Measurements from ENCODE around the gene OTOR. TPM values are rescaled to one million over a fixed set of nuclear protein-coding genes. Genes with fewer than 3 reads are reported as not detected.

The OTOR gene
- total RNA-seq, 2 donors from 2014 or later, result not detected

DNA sequence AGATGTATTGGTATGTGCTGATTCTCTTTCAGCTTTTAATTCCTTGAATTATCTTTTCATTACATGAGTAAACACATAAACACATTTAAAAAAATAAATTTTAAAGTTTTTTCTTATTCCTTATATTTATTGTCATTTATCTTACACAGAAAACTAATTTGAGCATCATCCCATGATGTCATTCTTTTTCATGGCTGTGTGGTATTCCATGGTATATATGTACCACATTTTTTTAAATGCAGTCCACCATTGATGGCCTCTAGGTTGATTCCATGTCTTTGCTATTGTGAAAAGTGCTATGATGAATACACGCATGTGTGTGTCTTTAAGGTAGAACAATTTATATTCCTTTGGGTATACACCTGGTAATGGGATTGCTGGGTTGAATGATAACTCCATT is 33.3 kb downstream of the OTOR start:
- Histone ChIP-seq H3K27me3 (no peaks in the 10 kb centered on the region), H3K9me3 (peaks cover 0 to 16% of the 10 kb centered on the region in 2 donors), H3K27ac (no peak overlapping the region), H3K4me1 (no peaks in the 10 kb centered on the region), H3K4me3 (no peak overlapping the region), H3K36me3 (no peaks in the 10 kb centered on the region)
- DNase-seq (ENCODE audit: low spot score), result no peak
- TF ChIP-seq, protein P1, sequence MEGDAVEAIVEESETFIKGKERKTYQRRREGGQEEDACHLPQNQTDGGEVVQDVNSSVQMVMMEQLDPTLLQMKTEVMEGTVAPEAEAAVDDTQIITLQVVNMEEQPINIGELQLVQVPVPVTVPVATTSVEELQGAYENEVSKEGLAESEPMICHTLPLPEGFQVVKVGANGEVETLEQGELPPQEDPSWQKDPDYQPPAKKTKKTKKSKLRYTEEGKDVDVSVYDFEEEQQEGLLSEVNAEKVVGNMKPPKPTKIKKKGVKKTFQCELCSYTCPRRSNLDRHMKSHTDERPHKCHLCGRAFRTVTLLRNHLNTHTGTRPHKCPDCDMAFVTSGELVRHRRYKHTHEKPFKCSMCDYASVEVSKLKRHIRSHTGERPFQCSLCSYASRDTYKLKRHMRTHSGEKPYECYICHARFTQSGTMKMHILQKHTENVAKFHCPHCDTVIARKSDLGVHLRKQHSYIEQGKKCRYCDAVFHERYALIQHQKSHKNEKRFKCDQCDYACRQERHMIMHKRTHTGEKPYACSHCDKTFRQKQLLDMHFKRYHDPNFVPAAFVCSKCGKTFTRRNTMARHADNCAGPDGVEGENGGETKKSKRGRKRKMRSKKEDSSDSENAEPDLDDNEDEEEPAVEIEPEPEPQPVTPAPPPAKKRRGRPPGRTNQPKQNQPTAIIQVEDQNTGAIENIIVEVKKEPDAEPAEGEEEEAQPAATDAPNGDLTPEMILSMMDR (IDR thresholded peaks at IDR 0.05), result no peak

DNA sequence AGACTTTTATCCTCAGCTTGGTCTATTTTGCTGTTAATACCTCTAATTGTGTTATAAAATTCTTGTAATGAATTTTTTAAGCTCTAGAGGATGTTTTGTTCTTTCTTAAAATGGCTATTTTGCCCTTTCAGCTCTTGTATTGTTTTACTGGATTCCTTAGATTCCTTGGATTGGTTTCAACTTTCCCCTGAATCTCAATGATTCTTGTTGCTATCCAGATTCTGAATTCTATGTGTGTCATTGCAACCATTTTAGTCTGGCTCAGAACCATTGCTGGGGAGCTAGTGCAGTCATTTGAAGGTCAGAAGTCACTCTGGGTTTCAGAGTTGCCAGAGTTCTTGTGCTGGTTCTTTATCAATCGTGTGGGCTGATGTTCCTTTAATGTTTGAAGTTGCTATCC is 37.1 kb downstream of the OTOR start:
- DNase-seq (ENCODE audit: low spot score), result no peak
- Histone ChIP-seq H3K9me3 (peaks cover 0 to 16% of the 10 kb centered on the region in 2 donors), H3K27me3 (no peaks in the 10 kb centered on the region), H3K4me1 (no peaks in the 10 kb centered on the region), H3K4me3 (no peak overlapping the region), H3K36me3 (no peaks in the 10 kb centered on the region), H3K27ac (no peak overlapping the region)
- TF ChIP-seq, protein P1 (IDR thresholded peaks at IDR 0.05), result no peak

Other genes starting within 250 kb of the OTOR start
- gene KIF16B, start 174.9 kb upstream of the OTOR start, total RNA-seq, result 10 to 100 TPM; 11.2 to 23.0 TPM
- gene SNRPB2, start 18.3 kb upstream of the OTOR start, total RNA-seq, result 10 to 100 TPM; 21.4 to 25.3 TPM